ENCODE data around the gene IGSF6.
"Not testable (repeated sequence)": the region's sequence is repeated elsewhere in the genome, so short reads cannot be mapped to it uniquely, and the experiment has no call there.

IGSF6 gene

GRCh38 chr16:21652453-21652852 is at the start of gene IGSF6:
Gene IGSF6 (minus strand): TSS chr16:21652608. CDS start chr16:21652598, 10 bp downstream.
- TF ChIP-seq CTCF (IDR thresholded peaks at IDR 0.05; ENCODE audit: low read depth, low read length), result no peak
- no peak for DNase-seq (ENCODE audit: extremely low read depth, low read depth)

- no peak for DNase-seq (ENCODE audit: extremely low read depth, low read depth)
Observed at GRCh38 chr16:21701271-21701670, 48.9 kb upstream of the IGSF6 start.

GRCh38 chr16:21698169-21699032 is 46.0 kb upstream of the IGSF6 start:
- no peak for TF ChIP-seq CTCF (IDR thresholded peaks at IDR 0.05; ENCODE audit: low read depth, low read length)

More at GRCh38 chr16:21701271-21701670, 48.9 kb upstream of the IGSF6 start:
- no peak for TF ChIP-seq CTCF (IDR thresholded peaks at IDR 0.05; ENCODE audit: low read depth, low read length)

GRCh38 chr16:21697032-21697431 is 44.6 kb upstream of the IGSF6 start:
- DNase-seq (ENCODE audit: extremely low read depth, low read depth), result no peak
- no peak for TF ChIP-seq CTCF (IDR thresholded peaks at IDR 0.05; ENCODE audit: low read depth, low read length)

More at GRCh38 chr16:21698169-21699032, 46.0 kb upstream of the IGSF6 start:
- no peak for DNase-seq (ENCODE audit: extremely low read depth, low read depth)

GRCh38 chr16:21694609-21695008 is 42.2 kb upstream of the IGSF6 start:
- no peak for DNase-seq (ENCODE audit: extremely low read depth, low read depth)
- TF ChIP-seq CTCF (IDR thresholded peaks at IDR 0.05; ENCODE audit: low read depth, low read length), result no peak

GRCh38 chr16:21690967-21691366 is 38.6 kb upstream of the IGSF6 start:
- DNase-seq (ENCODE audit: extremely low read depth, low read depth), result not testable (repeated sequence)

- TF ChIP-seq CTCF (IDR thresholded peaks at IDR 0.05; ENCODE audit: low read depth, low read length), result no peak
- DNase-seq (ENCODE audit: extremely low read depth, low read depth), result no peak
Observed at GRCh38 chr16:21689107-21689506, 36.7 kb upstream of the IGSF6 start.
